ENCODE measurements around the gene COL6A1.
"Not testable (repeated sequence)": the region's sequence is repeated elsewhere in the genome, so short reads cannot be mapped to it uniquely, and the experiment has no call there.

COL6A1 gene

GRCh38 chr21:45947716-45948255, 33.8 kb upstream of the COL6A1 start:
- DNase-seq: no peak

DNA sequence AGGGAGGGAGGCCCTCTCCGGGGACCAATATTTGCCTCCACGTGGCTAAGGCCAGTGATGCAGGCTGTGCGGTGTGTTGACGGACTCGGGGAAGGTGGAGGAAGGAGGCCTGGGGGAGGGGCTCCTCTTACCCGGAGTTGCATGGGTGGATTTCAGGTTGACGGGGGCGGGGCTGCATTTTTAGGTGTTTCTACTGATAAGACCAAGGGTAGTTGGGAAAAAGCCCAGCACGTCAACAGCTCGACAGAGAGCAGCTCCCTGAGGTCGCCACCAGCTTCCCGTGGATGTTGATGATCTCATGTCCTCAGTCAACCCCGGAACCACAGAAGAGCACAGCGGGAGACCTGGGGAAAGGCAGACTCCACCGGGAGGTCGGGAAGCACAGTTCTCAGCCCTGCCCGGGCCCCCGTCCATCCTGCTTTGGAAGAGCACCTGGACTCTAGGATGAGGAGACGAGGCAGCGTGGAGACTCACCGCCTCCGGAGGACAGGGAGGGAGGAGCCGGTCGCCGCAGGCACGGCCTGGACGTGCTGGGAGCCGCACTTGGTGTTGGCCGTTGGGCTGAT, 32.9 kb upstream of the COL6A1 start:
- DNase-seq: no peak

GRCh38 chr21:45949928-45950739, 31.4 kb upstream of the COL6A1 start:
- DNase-seq: no peak

DNA sequence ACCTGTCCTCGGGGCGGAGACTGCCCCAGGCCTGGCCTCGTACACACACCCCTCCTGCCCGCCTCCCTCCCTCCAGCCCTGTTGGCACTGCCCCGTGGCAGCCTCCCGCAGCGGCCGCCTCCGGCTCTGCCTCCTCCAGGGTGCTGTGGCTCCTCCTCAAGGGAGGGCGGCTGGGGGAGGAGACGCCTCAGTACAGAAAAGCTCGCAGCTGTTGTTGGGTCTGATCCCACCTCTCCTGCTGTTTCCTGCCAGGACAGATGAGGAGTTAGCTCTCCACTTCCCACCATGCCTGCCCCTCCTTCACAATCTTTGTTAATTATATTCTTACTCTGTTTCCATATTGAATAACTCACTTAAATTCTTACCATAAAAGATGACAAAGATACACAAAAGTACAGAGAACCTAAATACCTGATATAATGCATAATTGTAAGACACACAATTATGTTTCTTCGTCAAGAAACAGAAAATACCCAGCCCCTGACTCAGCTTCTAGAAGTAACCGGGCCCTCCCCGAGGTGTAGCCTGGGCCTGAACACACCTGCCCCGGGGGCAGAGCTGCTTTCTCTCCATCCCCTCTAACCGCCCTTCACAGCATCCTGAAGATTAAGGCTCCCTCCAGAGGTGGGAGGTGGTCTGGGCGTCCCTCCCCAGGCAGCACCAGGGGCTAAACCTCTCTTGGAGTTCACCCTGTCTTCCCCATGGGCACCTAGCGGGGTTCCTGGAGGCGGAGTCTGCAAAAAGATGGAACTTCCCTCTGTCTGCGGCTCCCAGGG, 30.6 kb upstream of the COL6A1 start:
- DNase-seq: no peak

DNA sequence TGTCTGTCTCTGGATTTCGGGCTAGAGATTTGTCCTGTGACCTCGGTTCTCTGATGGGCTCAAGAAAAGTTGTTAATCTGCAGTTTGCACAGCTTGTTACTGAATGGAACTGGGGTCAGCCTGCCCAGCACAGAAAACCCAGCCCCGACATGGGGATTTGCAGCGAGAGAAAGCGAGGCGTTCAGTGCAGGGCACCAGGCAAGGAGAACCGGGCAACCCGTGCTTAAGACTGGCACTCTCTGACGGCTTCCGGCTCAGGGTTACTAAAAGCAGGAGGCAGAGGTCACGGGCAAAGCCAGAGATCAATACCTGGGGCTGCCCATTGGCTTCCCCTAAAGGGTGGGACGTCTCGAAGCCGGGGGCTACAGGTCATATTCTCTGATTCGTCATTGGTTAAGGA, 29.9 kb upstream of the COL6A1 start:
- DNase-seq: no peak

DNA sequence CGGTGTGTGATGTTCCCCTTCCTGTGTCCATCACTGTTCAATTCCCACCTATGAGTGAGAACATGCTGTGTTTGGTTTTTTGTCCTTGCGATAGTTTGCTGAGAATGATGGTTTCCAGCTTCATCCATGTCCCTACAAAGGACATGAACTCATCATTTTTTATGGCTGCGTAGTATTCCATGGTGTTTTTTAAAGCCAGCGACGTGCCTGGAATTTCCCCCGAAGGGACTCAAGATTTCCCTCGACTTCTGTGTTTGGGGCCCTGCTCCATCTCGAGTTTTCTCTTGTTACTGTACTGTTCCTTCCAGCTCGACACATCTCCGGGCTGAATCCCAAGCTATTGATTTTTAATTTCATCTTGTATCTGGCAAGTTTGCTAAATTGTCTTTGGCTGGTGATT, 29.0 kb upstream of the COL6A1 start:
- not testable (repeated sequence) for DNase-seq

DNA sequence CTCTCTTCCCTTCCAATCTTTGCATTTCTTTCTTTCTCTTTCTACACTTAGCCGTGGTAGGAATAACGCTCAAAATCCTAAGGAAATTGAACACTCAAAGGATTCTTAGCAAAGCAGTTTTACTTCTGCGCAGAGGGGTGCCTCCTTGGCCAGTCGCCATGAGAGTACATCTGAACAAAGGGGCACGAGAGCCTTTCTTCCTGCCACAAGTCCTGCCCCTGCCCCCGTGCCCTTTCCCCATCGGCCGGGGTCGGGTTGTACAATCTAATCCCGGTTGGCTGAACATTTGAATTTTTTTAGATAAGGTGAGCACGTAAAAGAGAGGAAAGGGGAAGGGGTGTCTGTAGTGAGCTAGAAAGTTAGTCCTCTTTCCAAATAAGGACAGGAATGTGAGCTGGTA, 28.6 kb upstream of the COL6A1 start:
- no peak for DNase-seq

DNA sequence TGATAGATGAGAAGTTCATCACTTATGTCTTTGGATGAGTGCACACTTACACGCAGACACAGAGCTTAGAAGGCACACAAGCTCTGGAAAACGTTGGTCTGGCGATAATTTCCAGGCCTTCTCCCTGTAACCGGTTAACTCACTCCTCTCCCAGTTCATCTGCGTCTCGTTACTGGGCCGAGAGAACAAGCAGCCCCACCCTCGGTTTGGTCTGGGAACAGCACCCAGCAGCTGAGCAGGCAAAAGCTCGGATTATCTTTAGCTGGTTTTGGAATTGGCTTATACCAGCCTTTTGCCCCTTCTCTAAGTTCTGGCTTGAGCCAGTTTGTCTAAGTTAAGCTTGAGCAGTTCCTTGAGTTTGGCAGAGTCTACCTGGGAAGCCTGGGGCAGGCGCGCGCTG, 27.3 kb upstream of the COL6A1 start:
- no peak for DNase-seq

- no peak for DNase-seq
These were observed 26.6 kb upstream of the COL6A1 start for GRCh38 chr21:45954921-45955320.

DNA sequence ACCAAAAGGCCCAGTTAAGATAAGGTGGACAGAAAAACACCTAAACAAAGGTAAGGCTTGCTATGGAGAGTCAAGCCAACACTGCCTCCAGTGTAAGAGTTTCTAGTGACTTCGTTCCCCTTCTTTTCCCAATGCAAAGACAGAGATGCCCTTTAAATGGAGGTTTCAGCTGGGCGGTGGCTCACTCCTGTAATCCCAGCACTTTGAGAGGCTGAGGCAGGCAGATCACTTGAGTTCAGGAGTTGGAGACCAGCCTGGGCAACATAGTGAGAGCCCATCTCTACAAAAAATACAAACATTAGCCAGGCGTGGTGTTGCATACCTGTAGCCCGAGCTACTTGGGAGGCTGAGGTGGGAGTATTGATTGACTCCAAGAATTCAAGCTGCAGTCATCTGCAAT, 24.0 kb upstream of the COL6A1 start:
- DNase-seq: no peak

DNA sequence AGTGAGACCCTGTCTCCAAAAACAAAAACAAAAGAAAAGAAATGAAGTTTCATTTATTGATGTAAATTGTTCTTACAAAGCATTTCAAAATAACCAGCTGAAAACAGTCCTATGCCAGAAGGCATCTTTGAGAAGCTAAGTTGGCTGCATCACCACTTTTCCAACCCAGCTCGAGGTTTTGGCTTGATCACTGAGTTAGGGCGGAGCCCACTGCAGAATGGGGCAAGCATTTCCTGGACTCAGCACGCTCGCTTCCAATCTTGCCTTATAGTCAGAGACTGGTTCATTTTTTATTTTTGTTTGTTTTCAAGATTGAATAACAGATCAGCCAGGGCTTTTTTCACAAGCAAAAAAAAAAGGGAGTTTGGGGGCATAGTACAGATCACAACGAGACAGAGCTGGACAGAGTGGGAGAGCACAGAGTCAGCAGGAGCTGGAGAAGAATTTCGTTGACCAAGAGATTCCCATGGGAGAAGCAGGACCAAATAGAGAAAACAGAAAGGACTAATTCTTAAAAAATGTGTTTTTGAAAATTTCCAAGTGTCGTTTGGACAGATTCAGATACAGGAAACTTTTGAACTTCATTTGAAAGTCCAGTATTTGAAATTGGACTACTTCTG, 23.5 kb upstream of the COL6A1 start:
- DNase-seq: no peak

GRCh38 chr21:45959182-45959581, 22.4 kb upstream of the COL6A1 start:
- no peak for DNase-seq

- no peak for DNase-seq
These were observed 21.7 kb upstream of the COL6A1 start for GRCh38 chr21:45959779-45960390.

GRCh38 chr21:45961408-45961807, 20.2 kb upstream of the COL6A1 start:
- not testable (repeated sequence) for DNase-seq

DNA sequence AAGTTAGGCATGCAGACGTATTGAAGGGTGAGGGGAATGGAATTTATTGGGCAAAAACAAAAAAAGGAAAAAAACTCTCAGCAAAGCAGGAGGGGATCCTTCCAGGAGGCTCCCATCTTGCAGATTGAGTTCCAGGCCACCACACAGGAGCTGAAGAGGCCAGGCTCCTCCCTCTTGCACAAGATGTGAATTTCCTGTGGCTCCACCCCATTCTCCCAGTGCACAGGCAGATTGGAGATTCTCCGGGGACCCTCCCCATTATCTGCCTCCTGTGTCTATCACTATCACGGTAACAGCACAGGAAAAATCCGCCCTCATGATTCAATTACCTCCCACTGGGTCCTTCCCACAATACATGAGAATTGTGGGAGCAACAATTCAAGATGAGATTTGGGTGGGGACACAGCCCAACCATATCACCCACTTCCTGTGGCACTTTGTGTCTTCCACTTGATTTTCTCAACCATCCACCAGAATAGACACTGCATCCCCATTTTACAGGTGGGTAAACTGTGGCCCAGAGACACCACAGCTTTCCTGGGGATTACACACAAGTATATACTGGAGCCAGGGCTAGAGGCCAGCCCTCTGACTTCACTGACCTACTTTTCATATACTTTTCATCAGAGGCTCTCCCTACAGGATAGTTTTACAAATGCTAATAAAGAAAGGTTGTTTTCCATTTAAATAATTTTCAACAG, 18.9 kb upstream of the COL6A1 start:
- no peak for DNase-seq

- no peak for DNase-seq
These were observed 18.4 kb upstream of the COL6A1 start for GRCh38 chr21:45963232-45963570.

DNA sequence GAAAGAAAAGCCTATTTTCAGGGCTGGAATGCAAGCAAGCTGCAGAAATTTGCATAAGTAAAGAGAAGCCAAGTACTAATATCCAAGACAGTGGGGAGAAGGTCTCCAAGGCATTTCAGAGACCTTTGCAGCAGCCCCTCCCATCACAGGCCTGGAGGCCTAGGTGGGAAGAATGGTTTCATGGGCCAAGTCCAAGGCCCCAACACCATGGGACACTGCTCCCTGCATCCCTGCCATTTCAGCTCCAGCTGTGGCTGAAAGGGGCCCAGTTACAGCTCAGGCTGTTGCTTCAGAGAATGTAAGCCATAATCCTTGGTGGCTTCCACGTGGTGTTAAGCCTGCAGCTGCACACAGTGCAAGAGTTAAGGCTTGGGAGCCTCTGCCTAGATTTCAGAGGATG, 16.9 kb upstream of the COL6A1 start:
- DNase-seq: no peak

DNA sequence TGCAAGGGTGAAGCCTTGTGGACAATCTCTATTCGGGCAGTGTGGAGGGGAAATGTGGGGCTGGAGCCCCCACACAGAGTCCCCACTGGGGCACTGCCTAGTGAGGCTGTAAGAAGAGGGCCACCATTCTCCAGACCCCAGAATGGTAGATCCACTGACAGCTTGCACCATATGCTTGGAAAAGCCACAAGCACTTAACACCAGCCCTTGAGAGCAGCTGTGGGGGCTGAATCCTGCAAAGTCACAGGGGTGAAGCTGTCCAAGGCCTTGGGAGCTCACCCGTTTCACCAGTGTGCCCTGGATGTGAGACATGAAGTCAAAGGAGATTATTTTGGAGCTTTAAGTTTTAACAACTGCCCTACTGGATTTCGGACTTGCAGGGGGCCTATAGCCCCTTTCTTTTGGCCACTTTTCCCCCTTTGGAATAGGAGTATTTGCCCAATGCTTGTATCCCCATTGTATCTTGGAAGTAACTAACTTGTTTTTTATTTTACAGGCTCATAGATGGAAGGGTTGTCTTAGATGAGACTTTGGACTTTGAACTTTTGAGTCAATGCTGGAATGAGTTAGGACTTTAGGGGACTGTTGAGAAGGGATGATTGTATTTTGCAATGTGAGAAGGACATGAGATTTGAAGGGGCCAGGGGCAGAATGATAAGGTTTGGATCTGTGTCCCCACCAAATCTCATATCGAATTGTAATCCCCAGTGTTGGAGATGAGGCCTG, 16.3 kb upstream of the COL6A1 start:
- DNase-seq: no peak

DNA sequence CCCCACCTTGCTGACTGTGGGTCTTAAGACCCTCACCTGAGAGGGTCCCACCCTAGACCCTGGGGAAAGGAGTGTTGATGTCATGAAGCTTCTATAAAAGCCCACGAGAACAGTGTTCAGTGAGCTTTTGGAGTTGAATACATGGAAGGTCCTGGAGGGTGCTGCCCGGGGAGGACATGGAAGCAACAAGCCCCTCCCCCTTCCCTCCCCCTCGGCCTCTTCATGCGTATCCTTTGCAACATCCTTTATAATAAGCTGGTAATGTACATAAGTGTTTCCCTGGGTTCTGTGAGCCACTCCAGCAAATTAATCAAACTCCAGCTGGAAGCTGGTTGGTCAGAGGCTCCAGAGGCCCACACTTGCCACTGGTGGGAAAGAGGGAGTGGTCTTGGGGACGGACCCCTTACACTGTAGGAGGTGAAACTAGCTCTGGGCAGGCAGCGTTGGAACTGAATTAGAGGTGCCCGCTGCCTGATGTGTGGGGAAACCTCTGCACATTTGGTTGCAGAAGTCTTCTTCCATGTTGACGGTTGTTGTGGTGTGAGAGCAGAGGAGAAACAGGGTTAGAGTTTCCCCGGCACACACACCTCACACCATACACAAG, 14.7 kb upstream of the COL6A1 start:
- no peak for DNase-seq

DNA sequence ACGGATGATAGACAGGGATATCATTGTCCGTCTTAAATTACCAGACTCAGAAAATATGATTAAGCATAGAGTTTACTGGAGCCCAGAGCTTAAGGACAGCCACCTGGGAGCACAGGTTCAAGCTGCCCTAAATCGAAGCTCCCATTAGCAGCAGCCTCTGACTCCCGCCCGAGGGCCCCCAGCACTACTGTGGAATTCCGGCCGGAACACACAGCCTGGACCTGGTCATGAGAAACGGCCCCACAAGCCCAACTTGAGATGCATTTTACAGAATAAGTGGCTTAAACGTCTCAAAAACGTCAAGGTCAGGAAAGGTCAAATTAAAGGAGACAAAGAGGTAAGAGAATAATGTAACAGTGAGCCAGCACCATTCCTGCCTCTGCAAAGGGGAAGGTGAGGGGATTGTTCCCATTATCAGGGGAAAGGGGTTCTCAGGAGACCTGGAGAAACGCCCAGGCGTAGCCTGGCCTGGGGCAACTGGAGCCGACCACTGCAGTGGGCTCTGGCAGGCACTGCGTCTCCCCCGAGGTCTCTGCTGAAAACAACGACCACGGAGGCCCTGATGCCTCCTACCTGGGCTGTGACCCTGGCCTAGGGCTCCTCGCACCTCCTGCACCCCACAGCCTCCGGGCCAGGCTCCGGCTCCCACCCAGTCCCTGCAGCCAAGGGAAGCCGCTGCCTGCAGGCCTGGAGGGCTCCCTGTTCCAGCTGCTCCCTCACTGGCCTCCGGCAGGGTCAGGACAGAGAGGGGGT, 11.5 kb upstream of the COL6A1 start:
- DNase-seq: no peak
